ENCODE measurements around the gene MYH10. TPM values are rescaled to one million over a fixed set of nuclear protein-coding genes. Genes with fewer than 3 reads are reported as not detected.

MYH10 gene
- total and polyA plus RNA-seq, 4 donors: 86.0 to 121 (median 106) TPM

DNA sequence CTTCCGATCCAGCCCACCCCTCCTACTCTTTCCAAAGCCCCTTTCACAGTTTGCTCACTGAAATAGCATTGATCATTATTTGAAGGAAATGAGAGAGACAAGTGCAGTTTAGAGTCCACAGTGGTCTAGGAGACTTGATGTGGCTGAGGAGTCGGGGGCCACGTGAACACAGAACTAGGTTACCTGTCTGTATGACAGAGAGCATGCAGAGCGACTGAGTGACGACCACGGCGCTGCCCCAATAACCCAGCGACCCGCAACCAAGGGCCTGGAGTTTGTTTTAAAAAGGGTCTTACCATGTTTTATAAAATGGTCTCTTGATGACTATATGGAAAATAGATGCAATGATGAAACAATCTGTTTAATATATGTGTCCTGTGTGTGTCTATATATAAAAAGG is 155.3 kb downstream of the MYH10 start:
- H3K27ac ChIP-seq (ENCODE audit: low read depth, low read length): no peak overlapping the region
- H3K4me1 ChIP-seq (ENCODE audit: control insufficient read depth, insufficient read depth, low read length): peaks cover 27% of the 10 kb centered on the region
- H3K36me3 ChIP-seq (ENCODE audit: control insufficient read depth, insufficient read depth, low read length): peaks cover 90% of the 10 kb centered on the region
- H3K9me3 ChIP-seq (ENCODE audit: control insufficient read depth, insufficient read depth, low read length): no peaks in the 10 kb centered on the region
- no peak overlapping the region for H3K4me3 ChIP-seq (ENCODE audit: low read depth, low read length)
- no peaks in the 10 kb centered on the region for H3K27me3 ChIP-seq (ENCODE audit: control insufficient read depth, insufficient read depth, low read length)
- DNase-seq (ENCODE audit: low read depth in 4 of 6, low spot score in 6 of 6): no peak
- WGBS (ENCODE audit: insufficient coverage): 97% methylated on average over 8 of the region's 9 CpGs

DNA sequence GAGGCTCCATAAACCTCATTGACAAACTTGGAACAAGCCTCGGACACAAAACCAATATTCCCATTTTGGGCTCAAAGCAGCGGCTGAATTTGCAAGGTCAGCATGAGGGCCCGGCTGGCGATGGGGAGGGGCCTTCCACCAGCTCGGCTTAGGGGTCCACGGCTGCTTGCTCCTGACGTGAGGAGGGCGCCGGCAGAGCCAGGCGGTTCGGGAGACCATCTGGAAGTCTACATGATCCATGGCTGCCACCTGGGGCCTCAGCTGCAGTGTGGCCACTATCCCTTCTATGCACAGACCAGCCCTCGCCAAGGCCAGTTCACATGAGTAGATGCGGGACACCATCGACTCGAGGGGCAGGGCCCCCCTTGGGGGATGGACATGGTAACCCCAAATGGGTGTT is 155.7 kb downstream of the MYH10 start:
- Histone ChIP-seq H3K4me1 (ENCODE audit: control insufficient read depth, insufficient read depth, low read length) (peaks cover 27% of the 10 kb centered on the region), H3K36me3 (ENCODE audit: control insufficient read depth, insufficient read depth, low read length) (peaks cover 90% of the 10 kb centered on the region), H3K27ac (ENCODE audit: low read depth, low read length) (no peak overlapping the region), H3K9me3 (ENCODE audit: control insufficient read depth, insufficient read depth, low read length) (no peaks in the 10 kb centered on the region), H3K4me3 (ENCODE audit: low read depth, low read length) (no peak overlapping the region), H3K27me3 (ENCODE audit: control insufficient read depth, insufficient read depth, low read length) (no peaks in the 10 kb centered on the region)
- 84% methylated on average over 13 of the region's 15 CpGs for WGBS (ENCODE audit: insufficient coverage)
- DNase-seq (ENCODE audit: low read depth in 4 of 6, low spot score in 6 of 6): no peak

DNA sequence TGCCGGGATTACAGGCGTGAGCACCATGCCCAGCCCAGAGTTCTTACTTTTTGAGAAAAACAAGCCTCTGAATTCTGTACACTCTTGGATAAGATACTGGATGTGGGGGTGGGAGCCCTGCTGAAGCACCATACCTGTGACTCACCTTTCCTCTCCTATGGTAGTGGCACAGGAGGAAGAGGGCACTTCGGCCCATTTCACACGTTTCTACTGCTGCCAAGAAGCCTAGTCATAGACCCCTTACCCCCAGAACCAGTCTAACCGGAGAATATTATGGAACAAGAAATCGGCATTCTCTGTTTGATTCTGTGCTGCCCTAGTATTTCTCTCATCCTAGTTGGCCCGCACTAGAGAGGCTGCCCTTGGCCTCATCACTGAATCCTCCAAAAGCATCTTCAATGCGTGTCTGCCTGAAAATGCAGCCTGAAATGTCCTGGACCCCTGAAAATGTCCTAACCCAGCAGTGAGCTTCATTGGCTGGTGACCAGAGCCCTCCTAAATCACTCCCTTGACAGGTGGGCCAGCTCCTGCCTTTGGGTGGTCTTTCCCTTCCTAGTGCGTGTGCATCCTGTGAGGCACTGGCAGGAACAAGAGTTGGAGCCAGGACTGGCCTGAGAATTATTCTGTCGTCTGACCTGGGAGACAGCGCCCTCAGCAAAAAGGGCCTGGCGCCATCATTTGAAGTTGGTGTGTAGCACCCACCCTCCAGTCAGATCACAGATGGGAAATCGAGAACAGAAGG is 156.9 kb downstream of the MYH10 start:
- Histone ChIP-seq H3K4me1 (ENCODE audit: control insufficient read depth, insufficient read depth, low read length) (peaks cover 20% of the 10 kb centered on the region), H3K27me3 (ENCODE audit: control insufficient read depth, insufficient read depth, low read length) (no peaks in the 10 kb centered on the region), H3K27ac (ENCODE audit: low read depth, low read length) (no peak overlapping the region), H3K36me3 (ENCODE audit: control insufficient read depth, insufficient read depth, low read length) (peaks cover 84% of the 10 kb centered on the region), H3K9me3 (ENCODE audit: control insufficient read depth, insufficient read depth, low read length) (no peaks in the 10 kb centered on the region), H3K4me3 (ENCODE audit: low read depth, low read length) (no peak overlapping the region)
- WGBS (ENCODE audit: insufficient coverage): 79% methylated on average over 10 of the region's 13 CpGs
- DNase-seq (ENCODE audit: low read depth in 4 of 6, low spot score in 6 of 6): peak in 1 of 6 donors; percentile 9

DNA sequence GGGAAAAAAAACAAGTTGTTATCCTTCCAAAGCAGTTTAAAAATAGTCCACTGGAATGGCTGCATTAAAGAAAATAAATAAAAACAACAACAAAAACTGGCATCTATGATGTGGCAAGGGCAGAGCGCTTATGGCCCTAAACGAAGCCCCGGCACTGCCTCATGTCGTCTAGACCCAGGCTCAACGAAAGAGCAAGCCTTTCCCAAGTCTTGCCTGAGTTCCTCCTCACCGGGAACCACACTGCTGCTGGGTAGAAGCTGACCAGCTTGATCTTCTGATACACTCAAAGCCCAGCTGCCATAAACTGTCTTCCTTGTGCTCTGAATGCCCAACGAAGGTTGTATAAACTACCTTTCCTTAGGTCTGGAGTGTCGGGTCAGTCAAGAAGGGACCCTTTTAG is 157.9 kb downstream of the MYH10 start:
- peaks cover 76% of the 10 kb centered on the region for H3K36me3 ChIP-seq (ENCODE audit: control insufficient read depth, insufficient read depth, low read length)
- DNase-seq (ENCODE audit: low read depth in 4 of 6, low spot score in 6 of 6): no peak

DNA sequence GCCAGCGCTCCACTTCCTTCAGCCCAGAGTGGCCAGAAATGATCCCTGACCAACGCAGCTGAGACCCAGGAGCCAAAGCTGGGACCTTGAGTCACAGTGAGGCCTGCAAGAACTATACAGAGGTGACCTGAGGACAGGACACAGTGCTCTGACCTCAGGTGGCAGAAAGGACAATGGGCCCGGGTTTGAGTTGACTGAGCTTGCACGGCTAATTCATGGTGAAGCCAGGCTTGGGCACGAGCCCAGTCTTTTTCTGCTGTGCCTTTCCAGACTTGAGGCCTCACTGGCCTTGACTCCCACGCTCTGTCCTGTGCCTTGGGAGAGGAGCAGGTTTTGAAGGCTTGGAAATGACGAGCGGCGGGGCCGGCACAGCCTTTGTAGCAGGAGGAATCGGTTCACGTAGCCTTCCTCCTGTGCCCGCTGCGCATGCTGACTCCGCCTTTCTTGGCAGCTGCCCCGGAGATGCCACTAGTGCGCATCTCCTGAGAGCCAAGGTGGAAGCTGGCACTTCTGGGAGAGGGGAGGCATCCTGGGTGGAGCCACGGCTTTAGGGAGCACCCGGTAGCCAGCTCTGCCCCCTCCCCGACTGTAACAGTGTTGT is 160.0 kb downstream of the MYH10 start:
- 34% methylated on average over 20 of the region's 20 CpGs for WGBS (ENCODE audit: insufficient coverage)
- peak in 3 of 6 donors; percentile 33 to 90 (median 76) for DNase-seq (ENCODE audit: low read depth in 4 of 6, low spot score in 6 of 6)
- Histone ChIP-seq H3K9me3 (ENCODE audit: control insufficient read depth, insufficient read depth, low read length) (no peaks in the 10 kb centered on the region), H3K27ac (ENCODE audit: low read depth, low read length) (peak overlapping the region; percentile 47), H3K36me3 (ENCODE audit: control insufficient read depth, insufficient read depth, low read length) (peaks cover 70% of the 10 kb centered on the region), H3K4me1 (ENCODE audit: control insufficient read depth, insufficient read depth, low read length) (peaks cover 40% of the 10 kb centered on the region), H3K27me3 (ENCODE audit: control insufficient read depth, insufficient read depth, low read length) (no peaks in the 10 kb centered on the region), H3K4me3 (ENCODE audit: low read depth, low read length) (no peak overlapping the region)

More for the DNA sequence above, 157.9 kb downstream of the MYH10 start:
- peaks cover 24% of the 10 kb centered on the region for H3K4me1 ChIP-seq (ENCODE audit: control insufficient read depth, insufficient read depth, low read length)
- no peak overlapping the region for H3K4me3 ChIP-seq (ENCODE audit: low read depth, low read length)
- WGBS (ENCODE audit: insufficient coverage): 96% methylated on average over 8 of the region's 8 CpGs
- H3K27ac ChIP-seq (ENCODE audit: low read depth, low read length): no peak overlapping the region
- no peaks in the 10 kb centered on the region for H3K9me3 ChIP-seq (ENCODE audit: control insufficient read depth, insufficient read depth, low read length)
- no peaks in the 10 kb centered on the region for H3K27me3 ChIP-seq (ENCODE audit: control insufficient read depth, insufficient read depth, low read length)

DNA sequence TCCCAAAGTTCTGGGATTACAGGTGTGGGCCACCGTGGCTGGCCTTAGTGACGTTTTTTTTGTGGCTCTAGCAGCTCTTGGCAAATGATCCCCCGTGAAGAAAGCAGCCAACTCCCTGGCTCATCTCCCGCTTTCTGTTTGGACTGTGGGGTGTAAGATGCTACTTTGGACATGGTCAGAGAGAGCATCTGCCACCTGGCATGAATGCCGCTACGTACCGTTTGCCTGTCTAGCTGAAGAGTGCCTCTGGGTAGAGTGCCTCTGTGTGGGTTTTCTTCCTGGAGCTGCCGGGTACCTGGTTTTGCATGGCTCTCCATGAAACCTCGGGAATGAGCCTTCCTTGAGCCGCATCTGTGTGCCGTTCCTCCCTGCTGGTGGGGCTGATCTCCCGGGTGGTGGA is 160.6 kb downstream of the MYH10 start:
- WGBS (ENCODE audit: insufficient coverage): 74% methylated on average over 11 of the region's 12 CpGs
- no peaks in the 10 kb centered on the region for H3K9me3 ChIP-seq (ENCODE audit: control insufficient read depth, insufficient read depth, low read length)
- H3K4me1 ChIP-seq (ENCODE audit: control insufficient read depth, insufficient read depth, low read length): peaks cover 42% of the 10 kb centered on the region
- H3K36me3 ChIP-seq (ENCODE audit: control insufficient read depth, insufficient read depth, low read length): peaks cover 64% of the 10 kb centered on the region
- no peaks in the 10 kb centered on the region for H3K27me3 ChIP-seq (ENCODE audit: control insufficient read depth, insufficient read depth, low read length)
- peak overlapping the region; percentile 47 for H3K27ac ChIP-seq (ENCODE audit: low read depth, low read length)
- DNase-seq (ENCODE audit: low read depth in 4 of 6, low spot score in 6 of 6): peak in 2 of 6 donors; percentile 15 to 38
- no peak overlapping the region for H3K4me3 ChIP-seq (ENCODE audit: low read depth, low read length)

DNA sequence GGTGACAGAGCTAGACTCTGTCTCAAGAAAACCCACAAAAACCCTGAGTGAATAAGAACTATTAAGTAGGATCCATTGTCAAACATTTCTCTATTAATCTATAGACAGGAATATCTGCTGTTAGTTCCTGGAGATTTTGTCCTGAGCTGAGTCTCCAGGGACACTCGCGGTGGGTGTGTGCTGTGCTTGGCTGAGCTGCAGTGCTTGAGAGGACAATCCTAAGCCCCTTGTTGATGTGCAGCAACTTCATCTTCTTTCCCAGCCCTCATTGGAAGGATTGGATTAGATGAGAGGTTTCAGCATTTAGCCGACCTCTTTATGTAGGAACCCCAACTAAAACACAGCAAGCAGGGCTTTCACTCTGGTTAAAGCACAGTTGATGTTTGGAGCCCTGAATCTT is 161.5 kb downstream of the MYH10 start:
- no peak overlapping the region for H3K4me3 ChIP-seq (ENCODE audit: low read depth, low read length)
- no peaks in the 10 kb centered on the region for H3K27me3 ChIP-seq (ENCODE audit: control insufficient read depth, insufficient read depth, low read length)
- H3K9me3 ChIP-seq (ENCODE audit: control insufficient read depth, insufficient read depth, low read length): no peaks in the 10 kb centered on the region
- no peak for DNase-seq (ENCODE audit: low read depth in 4 of 6, low spot score in 6 of 6)
- no peak overlapping the region for H3K27ac ChIP-seq (ENCODE audit: low read depth, low read length)
- WGBS (ENCODE audit: insufficient coverage): no CpG with 5 or more reads among the region's 3 CpGs
- peaks cover 48% of the 10 kb centered on the region for H3K4me1 ChIP-seq (ENCODE audit: control insufficient read depth, insufficient read depth, low read length)
- peaks cover 61% of the 10 kb centered on the region for H3K36me3 ChIP-seq (ENCODE audit: control insufficient read depth, insufficient read depth, low read length)

DNA sequence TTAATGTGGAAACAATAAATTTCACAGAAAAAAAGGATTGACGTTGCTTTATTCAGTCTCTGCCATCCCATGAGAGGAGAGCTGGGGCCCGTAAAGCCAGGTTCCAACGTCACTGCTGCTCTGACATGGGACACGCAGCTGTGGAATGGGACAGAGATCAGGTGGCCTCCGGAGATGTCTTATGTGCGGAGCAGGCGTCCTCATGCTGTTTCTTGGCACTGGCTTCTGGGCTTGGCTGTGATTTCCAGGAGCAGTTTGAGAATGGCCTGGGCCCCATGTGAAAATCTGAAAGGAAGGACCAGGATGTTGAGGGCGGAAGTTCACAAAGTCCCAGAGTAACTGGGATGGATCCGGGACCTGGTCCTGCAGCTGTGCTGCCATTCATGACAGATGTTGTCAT is 162.4 kb downstream of the MYH10 start:
- Histone ChIP-seq H3K27ac (ENCODE audit: low read depth, low read length) (no peak overlapping the region), H3K9me3 (ENCODE audit: control insufficient read depth, insufficient read depth, low read length) (no peaks in the 10 kb centered on the region), H3K27me3 (ENCODE audit: control insufficient read depth, insufficient read depth, low read length) (no peaks in the 10 kb centered on the region), H3K36me3 (ENCODE audit: control insufficient read depth, insufficient read depth, low read length) (peaks cover 55% of the 10 kb centered on the region), H3K4me3 (ENCODE audit: low read depth, low read length) (no peak overlapping the region), H3K4me1 (ENCODE audit: control insufficient read depth, insufficient read depth, low read length) (peaks cover 48% of the 10 kb centered on the region)
- peak in 2 of 6 donors; percentile 16 to 54 for DNase-seq (ENCODE audit: low read depth in 4 of 6, low spot score in 6 of 6)
- 56% methylated on average over 8 of the region's 9 CpGs for WGBS (ENCODE audit: insufficient coverage)

DNA sequence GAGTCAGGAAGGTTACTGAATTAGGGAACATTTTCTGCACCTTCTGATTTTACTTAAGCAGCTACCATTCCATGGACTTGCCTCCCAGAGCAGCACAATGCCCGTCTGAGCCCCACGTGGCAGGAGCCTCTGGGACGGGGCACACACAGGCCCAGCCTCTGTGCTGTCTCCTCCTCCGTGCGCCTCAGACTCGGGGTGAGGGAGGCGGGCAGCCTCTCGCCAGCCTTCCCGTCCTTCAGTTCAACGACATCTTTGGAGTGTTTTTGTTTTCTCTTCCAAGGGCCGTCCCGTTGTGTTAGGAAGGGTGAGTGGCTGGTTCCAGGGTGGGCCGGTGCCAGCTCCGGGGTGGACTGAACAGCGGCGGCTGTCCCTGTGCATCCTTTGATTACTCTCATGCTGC is 163.0 kb downstream of the MYH10 start:
- no peaks in the 10 kb centered on the region for H3K9me3 ChIP-seq (ENCODE audit: control insufficient read depth, insufficient read depth, low read length)
- H3K36me3 ChIP-seq (ENCODE audit: control insufficient read depth, insufficient read depth, low read length): peaks cover 49% of the 10 kb centered on the region
- peaks cover 48% of the 10 kb centered on the region for H3K4me1 ChIP-seq (ENCODE audit: control insufficient read depth, insufficient read depth, low read length)
- H3K27me3 ChIP-seq (ENCODE audit: control insufficient read depth, insufficient read depth, low read length): no peaks in the 10 kb centered on the region
- no peak overlapping the region for H3K4me3 ChIP-seq (ENCODE audit: low read depth, low read length)
- H3K27ac ChIP-seq (ENCODE audit: low read depth, low read length): no peak overlapping the region
- DNase-seq (ENCODE audit: low read depth in 4 of 6, low spot score in 6 of 6): no peak
- 40% methylated on average over 7 of the region's 16 CpGs for whole genome bisulfite sequencing (ENCODE audit: insufficient coverage)

DNA sequence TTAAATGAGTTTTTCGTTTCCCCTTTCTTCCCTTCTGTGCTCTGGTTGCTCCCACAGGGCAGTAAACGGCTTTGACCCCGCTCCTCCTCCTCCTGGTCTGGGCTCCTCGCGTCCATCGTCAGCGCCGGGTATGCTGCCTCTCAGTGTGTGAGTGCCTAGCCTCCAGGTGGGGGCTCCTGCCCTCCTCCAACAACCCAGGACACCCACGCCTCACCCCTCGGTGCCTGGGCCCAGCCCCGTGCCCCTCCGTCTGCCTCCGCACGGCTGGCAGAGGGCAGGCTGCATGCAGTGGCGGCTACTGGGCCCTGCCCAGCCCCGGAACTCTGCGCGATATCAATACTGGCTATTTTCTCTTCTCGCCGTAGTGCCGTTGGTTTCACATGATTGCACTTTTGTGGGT is 163.7 kb downstream of the MYH10 start:
- Histone ChIP-seq H3K4me3 (ENCODE audit: low read depth, low read length) (no peak overlapping the region), H3K36me3 (ENCODE audit: control insufficient read depth, insufficient read depth, low read length) (peaks cover 43% of the 10 kb centered on the region), H3K27me3 (ENCODE audit: control insufficient read depth, insufficient read depth, low read length) (no peaks in the 10 kb centered on the region), H3K9me3 (ENCODE audit: control insufficient read depth, insufficient read depth, low read length) (no peaks in the 10 kb centered on the region), H3K4me1 (ENCODE audit: control insufficient read depth, insufficient read depth, low read length) (peaks cover 48% of the 10 kb centered on the region), H3K27ac (ENCODE audit: low read depth, low read length) (no peak overlapping the region)
- DNase-seq (ENCODE audit: low read depth in 4 of 6, low spot score in 6 of 6): no peak
- WGBS (ENCODE audit: insufficient coverage): 83% methylated on average over 19 of the region's 21 CpGs
